HEK293 (cell line): ENCODE measurements around the gene TTC12.

Experiments used
- CTCF ChIA-PET: fragments of 350-600 bp; formaldehyde crosslinking; extraction: SDS; loops from one replicate; lab custom pipeline; 2021; ENCODE audit warnings: antibody characterized with exemption; lab: Yijun Ruan, JAX
- POLR2A ChIA-PET: fragments of 300-600 bp; formaldehyde crosslinking; extraction: SDS; loops from one replicate; lab custom pipeline; 2020; ENCODE audit warnings: antibody characterized with exemption, inconsistent platforms; lab: Yijun Ruan, JAX
- H3K27ac ChIP-seq: fragments of 200-500 bp; sonication (Bioruptor generic); 2 replicates; pipeline ENCODE4 v1.5.1; 2014; ENCODE audit warnings: low read depth, low read length, control low read depth, inconsistent platforms; ENCODE audit errors: extremely low read depth
- H3K36me3 ChIP-seq, 2 experiments: fragments of 200-500 bp in 1 of 2; sonication (Bioruptor generic) in 1 of 2; 1 replicate in 1 of 2; 2 replicates in 1 of 2; pipeline ENCODE4 v1.5.1; 2014 to 2017; ENCODE audit warnings: inconsistent platforms in 2 of 2, low read length in 2 of 2; ENCODE audit not compliant: control insufficient read depth in 2 of 2, insufficient read depth in 1 of 2
- H3K4me1 ChIP-seq: fragments of 200-500 bp; sonication (Bioruptor generic); 2 replicates; pipeline ENCODE4 v1.5.1; 2014; ENCODE audit warnings: mild to moderate bottlenecking, low read length, inconsistent platforms; ENCODE audit not compliant: control insufficient read depth, insufficient read depth
- H3K4me3 ChIP-seq: 2 replicates; pipeline ENCODE4 v1.5.1; 2011; ENCODE audit warnings: low read depth, mild to moderate bottlenecking, control low read depth, low read length, moderate library complexity
- H3K9me3 ChIP-seq: fragments of 200-500 bp; sonication (Bioruptor generic); 2 replicates; pipeline ENCODE4 v1.5.1; 2014; ENCODE audit warnings: low read depth, low read length, inconsistent platforms; ENCODE audit not compliant: control insufficient read depth, insufficient read depth
- BCL11A ChIP-seq: fragments of 450-650 bp; formaldehyde crosslinking; IDR thresholded peaks from 2 replicates; pipeline ENCODE4 v1.5.1; 2016; ENCODE audit warnings: low read depth, missing biosample characterization, missing genetic modification characterization
- BCL11B ChIP-seq: fragments of 450-650 bp; formaldehyde crosslinking; IDR thresholded peaks from 2 replicates; pipeline ENCODE4 v1.5.1; 2016; ENCODE audit warnings: low read depth, missing biosample characterization, missing genetic modification characterization
- KLF1 ChIP-seq: fragments of 450-650 bp; formaldehyde crosslinking; IDR thresholded peaks from 2 replicates; pipeline ENCODE4 v1.5.1; 2016; ENCODE audit warnings: missing biosample characterization, missing genetic modification characterization
- PBX3 ChIP-seq: sonication (generic); formaldehyde crosslinking; IDR thresholded peaks from 2 replicates; pipeline ENCODE4 v1.8.1; 2022; ENCODE audit warnings: mild to moderate bottlenecking, moderate library complexity, missing genetic modification reagents
- RBAK ChIP-seq: fragments of 450-650 bp; formaldehyde crosslinking; IDR thresholded peaks from 2 replicates; pipeline ENCODE4 v1.5.1; 2016; ENCODE audit warnings: missing biosample characterization, missing genetic modification characterization
- ZBTB1 ChIP-seq: fragments of 450-650 bp; formaldehyde crosslinking; IDR thresholded peaks from 2 replicates; pipeline ENCODE4 v1.5.1; 2016; ENCODE audit warnings: missing biosample characterization, missing genetic modification characterization
- ZNF146 ChIP-seq: fragments of 450-650 bp; formaldehyde crosslinking; IDR thresholded peaks from 2 replicates; pipeline ENCODE4 v1.5.1; 2016; ENCODE audit warnings: missing biosample characterization, missing genetic modification characterization
- ZNF148 ChIP-seq: fragments of 450-650 bp; formaldehyde crosslinking; IDR thresholded peaks from 2 replicates; pipeline ENCODE4 v1.5.0; 2017; ENCODE audit warnings: missing biosample characterization, missing genetic modification characterization, borderline replicate concordance
- ZNF155 ChIP-seq: fragments of 450-650 bp; formaldehyde crosslinking; IDR thresholded peaks from 2 replicates; pipeline ENCODE4 v1.5.1; 2016; ENCODE audit warnings: missing biosample characterization, missing genetic modification characterization
- ZNF169 ChIP-seq: fragments of 450-650 bp; formaldehyde crosslinking; IDR thresholded peaks from 2 replicates; pipeline ENCODE4 v1.5.1; 2016; ENCODE audit warnings: missing biosample characterization, missing genetic modification characterization
- ZNF19 ChIP-seq: fragments of 450-650 bp; formaldehyde crosslinking; IDR thresholded peaks from 2 replicates; pipeline ENCODE4; 2016; ENCODE audit warnings: missing biosample characterization, missing genetic modification characterization, low read depth
- ZNF211 ChIP-seq: fragments of 450-650 bp; formaldehyde crosslinking; IDR thresholded peaks from 2 replicates; pipeline ENCODE4 v1.5.1; 2016; ENCODE audit warnings: low read depth, missing biosample characterization, missing genetic modification characterization
- ZNF24 ChIP-seq: fragments of 450-650 bp; formaldehyde crosslinking; IDR thresholded peaks from 2 replicates; pipeline ENCODE4 v1.5.1; 2016; ENCODE audit warnings: missing biosample characterization, missing genetic modification characterization
- ZNF248 ChIP-seq: fragments of 450-650 bp; formaldehyde crosslinking; IDR thresholded peaks from 2 replicates; pipeline ENCODE4 v1.5.1; 2017; ENCODE audit warnings: missing biosample characterization, missing genetic modification characterization
- ZNF341 ChIP-seq: fragments of 450-650 bp; formaldehyde crosslinking; IDR thresholded peaks from 2 replicates; pipeline ENCODE4; 2016; ENCODE audit warnings: low read depth, missing biosample characterization, missing genetic modification characterization
- ZNF354C ChIP-seq: fragments of 450-650 bp; formaldehyde crosslinking; IDR thresholded peaks from 2 replicates; pipeline ENCODE4 v1.5.1; 2016; ENCODE audit warnings: missing biosample characterization, missing genetic modification characterization, low read depth, borderline replicate concordance
- ZNF473 ChIP-seq: fragments of 450-650 bp; formaldehyde crosslinking; IDR thresholded peaks from 2 replicates; pipeline ENCODE4 v1.5.1; 2017; ENCODE audit warnings: missing biosample characterization, missing genetic modification characterization
- ZNF549 ChIP-seq: fragments of 450-650 bp; IDR thresholded peaks from 2 replicates; pipeline ENCODE4 v1.5.1; 2018; ENCODE audit warnings: missing biosample characterization, missing genetic modification characterization, mild to moderate bottlenecking, inconsistent platforms, moderate library complexity
- ZNF571 ChIP-seq: fragments of 450-650 bp; formaldehyde crosslinking; IDR thresholded peaks from 2 replicates; pipeline ENCODE4 v1.5.0; 2017; ENCODE audit warnings: missing biosample characterization, missing genetic modification characterization
- ZNF610 ChIP-seq: fragments of 450-650 bp; formaldehyde crosslinking; IDR thresholded peaks from 2 replicates; pipeline ENCODE4 v1.5.1; 2016; ENCODE audit warnings: missing biosample characterization, missing genetic modification characterization, borderline replicate concordance
- ZNF654 ChIP-seq: fragments of 450-650 bp; formaldehyde crosslinking; IDR thresholded peaks from 2 replicates; pipeline ENCODE4 v1.5.1; 2016; ENCODE audit warnings: low read depth, missing biosample characterization, missing genetic modification characterization
- ZNF670 ChIP-seq: fragments of 450-650 bp; formaldehyde crosslinking; IDR thresholded peaks from 2 replicates; pipeline ENCODE4 v1.5.1; 2016; ENCODE audit warnings: missing biosample characterization, missing genetic modification characterization, low read depth
- ZNF777 ChIP-seq: fragments of 450-650 bp; formaldehyde crosslinking; IDR thresholded peaks from 2 replicates; pipeline ENCODE4 v1.5.1; 2017; ENCODE audit warnings: missing biosample characterization, missing genetic modification characterization, borderline replicate concordance
- ZNF791 ChIP-seq: fragments of 450-650 bp; formaldehyde crosslinking; IDR thresholded peaks from 2 replicates; pipeline ENCODE4 v1.5.1; 2016; ENCODE audit warnings: missing biosample characterization, missing genetic modification characterization
- ZXDB ChIP-seq: fragments of 450-650 bp; formaldehyde crosslinking; IDR thresholded peaks from 2 replicates; pipeline ENCODE4 v1.5.1; 2016; ENCODE audit warnings: missing biosample characterization, missing genetic modification characterization

The TTC12 gene

GRCh38 chr11:113385749-113386148 is 71.4 kb downstream of the TTC12 start (continued):
- TF ChIP-seq ZNF610 (tag by site-specific recombination), result no peak
- TF ChIP-seq ZNF248 (tag by site-specific recombination), result no peak
- no peak for TF ChIP-seq BCL11A (tag by site-specific recombination)
- TF ChIP-seq ZNF146 (tag by site-specific recombination), result no peak
- no peak for TF ChIP-seq ZNF791 (tag by site-specific recombination)
- no peak for TF ChIP-seq ZNF24 (tag by site-specific recombination)
- TF ChIP-seq, all 188 proteins: peak for 0

- Histone ChIP-seq H3K27ac (no peak overlapping the region), H3K9me3 (no peaks in the 10 kb centered on the region), H3K4me3 (no peak overlapping the region), H3K4me1 (no peaks in the 10 kb centered on the region), H3K36me3 (no peaks in the 10 kb centered on the region)
- POLR2A ChIA-PET, result interaction anchor here (1.3 kb wide), 1 partner anchor 73 kb away, joined by 3 read pairs; the partner anchor contains the start of gene TTC12
- no peak for TF ChIP-seq ZNF19
- TF ChIP-seq ZNF211 (tag by site-specific recombination), result no peak
- TF ChIP-seq ZNF155 (tag by site-specific recombination), result no peak
- TF ChIP-seq ZNF169 (tag by site-specific recombination), result no peak
- TF ChIP-seq ZNF148, result no peak
- no peak for TF ChIP-seq ZNF354C (tag by site-specific recombination)
- no peak for TF ChIP-seq ZNF473 (tag by site-specific recombination)
- TF ChIP-seq ZNF670 (tag by site-specific recombination), result no peak
- CTCF ChIA-PET, result interaction anchor here (1.2 kb wide), 1 partner anchor 344 kb away, joined by 7 read pairs; no protein-coding TSS in a partner anchor
These were observed 72.5 kb downstream of the TTC12 start for GRCh38 chr11:113386866-113387265.

GRCh38 chr11:113387605-113388211 is 73.3 kb downstream of the TTC12 start, which contains the start of gene ANKK1:
Gene ANKK1, plus strand, starts transcription at chr11:113387779. Its CDS starts 106 bp downstream, at chr11:113387885.
- H3K4me1 ChIP-seq, result no peaks in the 10 kb centered on the region
- POLR2A ChIA-PET, result no interaction called here
- H3K4me3 ChIP-seq, result no peak within 1 kb of the TSS
- H3K9me3 ChIP-seq, result no peaks in the 10 kb centered on the region
- CTCF ChIA-PET, result interaction anchor here (0.8 to 1.2 kb wide), 2 partner anchors 9 to 17 kb away, joined by 3 to 4 read pairs; no protein-coding TSS in a partner anchor
- TF ChIP-seq ZNF549 (tag by site-specific recombination) (no peak), ZNF571 (tag by site-specific recombination) (no peak), KLF1 (tag by site-specific recombination) (no peak), ZNF341 (tag by site-specific recombination) (no peak), PBX3 (CRISPR knock-in tag) (no peak), RBAK (tag by site-specific recombination) (no peak), ZNF654 (tag by site-specific recombination) (no peak), ZNF473 (tag by site-specific recombination) (no peak), ZNF777 (tag by site-specific recombination) (no peak), BCL11B (tag by site-specific recombination) (no peak), ZXDB (tag by site-specific recombination) (no peak), ZBTB1 (tag by site-specific recombination) (no peak), ZNF211 (tag by site-specific recombination) (no peak)
- no peak within 1 kb of the TSS for H3K27ac ChIP-seq
- no peaks in the 10 kb centered on the region for H3K36me3 ChIP-seq
